GM12874 (cell line): ENCODE data around the gene EDIL3.

Source experiments
- TF ChIP-seq, protein P1 (sequence below): IDR thresholded peaks from 2 replicates; pipeline ENCODE4 v1.5.1; 2011; ENCODE audit warnings: low read depth, mild to moderate bottlenecking, control low read depth, low read length, moderate library complexity; ENCODE audit not compliant: insufficient read depth

EDIL3 gene

DNA sequence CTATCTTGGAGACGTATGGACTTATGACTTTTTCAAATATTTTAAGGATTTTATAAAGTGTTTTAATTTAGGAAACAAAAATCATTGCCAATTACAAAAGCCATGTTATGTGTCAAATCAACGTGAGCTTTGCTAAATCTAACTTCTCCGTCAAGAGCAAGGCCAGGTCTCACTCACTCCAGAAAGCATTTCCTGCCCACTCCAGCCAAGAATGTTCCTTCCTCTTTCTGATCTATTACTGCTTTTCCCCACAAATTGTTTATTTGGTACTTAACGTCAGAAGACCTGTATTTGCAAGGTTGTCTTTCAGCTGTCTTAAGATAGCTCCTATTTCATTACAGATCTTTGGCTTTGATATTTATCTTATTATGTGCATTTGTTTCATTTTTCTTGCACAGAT lies 470.5 kb downstream of the EDIL3 start:
- TF ChIP-seq, protein P1, sequence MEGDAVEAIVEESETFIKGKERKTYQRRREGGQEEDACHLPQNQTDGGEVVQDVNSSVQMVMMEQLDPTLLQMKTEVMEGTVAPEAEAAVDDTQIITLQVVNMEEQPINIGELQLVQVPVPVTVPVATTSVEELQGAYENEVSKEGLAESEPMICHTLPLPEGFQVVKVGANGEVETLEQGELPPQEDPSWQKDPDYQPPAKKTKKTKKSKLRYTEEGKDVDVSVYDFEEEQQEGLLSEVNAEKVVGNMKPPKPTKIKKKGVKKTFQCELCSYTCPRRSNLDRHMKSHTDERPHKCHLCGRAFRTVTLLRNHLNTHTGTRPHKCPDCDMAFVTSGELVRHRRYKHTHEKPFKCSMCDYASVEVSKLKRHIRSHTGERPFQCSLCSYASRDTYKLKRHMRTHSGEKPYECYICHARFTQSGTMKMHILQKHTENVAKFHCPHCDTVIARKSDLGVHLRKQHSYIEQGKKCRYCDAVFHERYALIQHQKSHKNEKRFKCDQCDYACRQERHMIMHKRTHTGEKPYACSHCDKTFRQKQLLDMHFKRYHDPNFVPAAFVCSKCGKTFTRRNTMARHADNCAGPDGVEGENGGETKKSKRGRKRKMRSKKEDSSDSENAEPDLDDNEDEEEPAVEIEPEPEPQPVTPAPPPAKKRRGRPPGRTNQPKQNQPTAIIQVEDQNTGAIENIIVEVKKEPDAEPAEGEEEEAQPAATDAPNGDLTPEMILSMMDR: no peak

DNA sequence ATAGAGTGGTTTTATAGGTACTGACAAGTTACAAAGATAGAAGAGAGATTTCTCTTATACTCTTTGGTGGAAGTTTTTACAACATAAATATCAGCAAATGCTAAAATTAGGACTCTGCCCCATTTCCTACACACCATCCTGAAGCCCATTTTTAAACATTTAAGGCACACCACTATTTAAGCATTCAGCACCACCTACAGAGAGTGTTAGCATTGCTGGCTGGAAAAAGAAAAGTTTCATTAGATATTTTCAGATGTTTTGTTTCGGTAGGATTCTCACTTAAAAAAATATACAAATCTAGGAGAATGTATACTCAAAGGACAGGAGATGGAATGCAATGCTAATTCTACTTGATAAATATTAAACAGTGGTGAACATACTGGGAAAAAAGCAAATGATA lies 471.1 kb downstream of the EDIL3 start:
- TF ChIP-seq, protein P1: no peak

GRCh38 chr5:83911367-83911919 lies 473.2 kb downstream of the EDIL3 start:
- TF ChIP-seq, protein P1: no peak

- TF ChIP-seq, protein P1: no peak
These were observed 484.4 kb downstream of the EDIL3 start for GRCh38 chr5:83900306-83900705.

DNA sequence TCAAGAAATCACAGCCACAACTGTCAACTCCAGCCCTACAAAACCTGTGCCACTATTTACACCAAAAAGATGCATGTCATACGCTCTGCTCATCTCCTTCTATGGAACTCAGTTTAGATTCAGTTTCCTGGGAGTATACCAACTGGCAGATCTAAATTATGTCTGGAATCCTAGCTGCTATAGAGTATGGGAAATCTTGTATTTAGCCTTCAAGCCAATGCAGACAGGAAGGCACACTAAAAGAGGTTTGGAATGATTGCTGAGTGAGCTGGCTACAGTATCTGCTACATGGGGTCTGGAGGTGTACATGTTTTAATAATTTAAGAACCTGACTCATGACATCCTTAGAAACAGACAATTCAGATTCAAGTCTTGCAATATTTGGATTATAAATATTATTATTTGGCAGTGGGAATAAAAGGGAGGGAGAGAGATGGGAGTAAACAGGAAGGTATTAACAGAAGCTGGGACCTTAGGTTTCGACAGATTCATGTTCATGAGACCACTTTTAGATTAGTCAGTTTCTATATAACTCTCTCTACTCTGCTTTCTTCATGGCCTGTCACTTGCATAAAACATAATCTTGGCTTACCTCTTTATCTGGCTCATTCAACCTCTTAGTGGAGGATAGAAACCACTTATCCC lies 485.2 kb downstream of the EDIL3 start:
- TF ChIP-seq, protein P1: no peak

DNA sequence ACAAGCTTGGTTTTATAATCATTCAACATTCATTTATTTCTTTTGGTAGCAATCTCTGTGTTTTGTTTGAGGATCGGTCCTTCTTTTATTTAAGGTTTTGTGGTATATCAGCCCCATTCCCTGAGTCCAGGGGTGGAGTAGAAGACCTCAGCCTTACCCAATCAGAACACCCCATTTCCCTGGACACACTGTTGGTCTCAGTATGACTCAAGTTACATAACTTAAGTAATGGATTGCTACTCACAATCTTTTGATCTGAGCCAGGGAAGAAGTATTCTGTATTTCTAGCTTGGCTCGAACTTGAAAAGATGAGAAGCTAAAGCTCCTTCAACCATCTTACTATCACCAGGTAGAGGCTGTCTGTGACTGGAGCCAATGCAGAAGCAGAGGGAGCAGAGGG lies 488.8 kb downstream of the EDIL3 start:
- TF ChIP-seq, protein P1: no peak

DNA sequence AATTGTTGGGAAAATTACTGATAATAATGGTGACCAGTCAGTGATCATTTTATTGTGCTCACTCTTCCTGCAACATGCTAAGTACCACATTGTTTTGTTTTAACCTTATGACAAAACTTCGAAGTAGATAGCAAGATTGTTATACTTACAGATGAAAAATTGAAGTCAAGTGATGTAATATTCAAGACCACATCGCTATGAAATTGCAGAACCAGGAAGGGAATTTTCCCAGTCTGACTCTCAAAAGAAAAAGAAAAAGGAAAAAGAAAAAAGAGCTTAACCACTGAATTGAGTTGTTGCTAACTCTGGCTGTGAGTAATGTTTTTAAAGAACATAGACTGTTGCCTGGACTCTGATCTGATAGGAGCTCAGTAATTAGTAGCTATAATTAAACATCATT lies 493.4 kb downstream of the EDIL3 start:
- TF ChIP-seq, protein P1: no peak
